ENCODE results near the gene LYPD5.
"Not testable (repeated sequence)": the region's sequence is repeated elsewhere in the genome, so short reads cannot be mapped to it uniquely, and the experiment has no call there.

Gene LYPD5

DNA sequence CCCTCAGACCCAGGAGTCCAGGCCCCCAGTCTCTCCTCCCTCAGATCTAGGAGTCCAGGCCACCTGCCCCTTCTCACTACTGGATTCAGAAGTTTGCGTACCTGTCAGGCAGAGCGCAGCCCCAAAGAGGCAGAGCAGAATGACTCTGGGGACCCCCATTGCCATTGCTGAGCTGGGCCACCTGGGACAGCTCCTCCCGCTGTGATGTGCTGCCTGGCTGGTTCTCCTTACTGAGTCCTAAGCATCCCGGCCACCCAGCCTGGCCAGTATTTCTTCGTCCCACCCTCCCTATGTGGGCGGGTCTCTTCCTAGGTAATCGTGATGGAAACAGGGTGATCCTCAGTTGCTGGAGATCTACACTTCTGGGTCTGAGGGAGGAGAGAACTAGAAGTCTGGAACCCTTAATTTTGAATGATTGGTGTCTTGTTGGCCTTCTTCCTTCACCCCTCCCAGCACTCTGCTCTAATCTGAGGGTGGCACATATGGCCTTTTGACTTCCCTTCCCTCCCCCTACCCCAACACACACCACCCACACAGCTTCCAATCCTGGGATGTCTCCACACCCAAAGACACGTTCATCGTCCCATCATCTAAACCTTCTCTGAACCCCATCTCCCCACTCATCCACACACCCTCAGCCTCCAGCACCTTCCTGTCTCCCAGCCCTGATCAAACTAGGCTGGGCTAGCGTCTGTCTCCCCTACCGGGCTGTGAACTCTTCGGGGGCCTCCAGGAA is at the start of gene LYPD5:
Gene LYPD5, minus strand, starts transcription at position 232 of the 736 bp plus-strand sequence. Its CDS starts 67 bp downstream, at position 165.
- Mint-ChIP-seq H3K4me3 (no peak within 1 kb of the TSS), H3K9me3 (no peaks in the 10 kb centered on the region), H3K4me1 (peaks cover 16% of the 10 kb centered on the region), H3K36me3 (no peaks in the 10 kb centered on the region), H3K27ac (peak within 1 kb of the TSS; percentile 10)
- ATAC-seq (no peak), DNase-seq (ENCODE audit: low spot score in 2 of 2) (no peak)

DNA sequence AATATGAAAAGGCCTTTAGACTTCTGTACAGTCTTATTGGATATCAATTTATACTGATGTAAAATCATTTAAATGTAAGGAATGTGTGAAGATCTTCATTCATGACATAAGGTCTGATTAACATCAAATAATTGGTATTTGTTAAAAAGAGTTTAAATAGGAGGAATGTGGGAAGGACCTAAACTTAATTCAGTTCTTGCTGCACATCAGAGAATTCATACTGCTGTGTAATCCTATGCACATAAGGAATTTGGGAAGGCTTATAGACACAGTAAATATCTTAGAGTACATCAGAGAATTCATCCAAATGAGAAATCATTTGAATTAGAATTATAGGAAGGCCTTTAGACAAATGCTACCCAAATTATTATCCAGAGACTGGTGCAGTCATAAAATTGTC is 46.6 kb upstream of the LYPD5 start:
- Mint-ChIP-seq H3K4me3 (no peak overlapping the region), H3K4me1 (no peaks in the 10 kb centered on the region), H3K36me3 (peaks cover 15% of the 10 kb centered on the region), H3K9me3 (peaks cover 32% of the 10 kb centered on the region), H3K27ac (no peak overlapping the region)
- DNase-seq (ENCODE audit: low spot score in 2 of 2): no peak
- no peak for ATAC-seq

DNA sequence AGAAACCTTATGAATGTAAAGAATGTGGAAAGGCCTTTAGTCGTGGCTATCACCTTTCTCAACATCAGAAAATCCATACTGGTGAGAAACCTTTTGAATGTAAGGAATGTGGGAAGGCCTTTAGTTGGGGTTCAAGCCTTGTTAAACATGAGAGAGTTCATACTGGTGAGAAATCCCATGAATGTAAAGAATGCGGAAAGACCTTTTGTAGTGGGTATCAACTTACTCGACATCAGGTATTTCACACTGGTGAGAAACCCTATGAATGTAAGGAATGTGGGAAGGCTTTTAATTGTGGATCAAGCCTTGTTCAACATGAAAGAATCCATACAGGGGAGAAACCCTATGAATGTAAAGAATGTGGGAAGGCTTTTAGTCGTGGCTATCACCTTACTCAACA is 45.6 kb upstream of the LYPD5 start:
- H3K27ac Mint-ChIP-seq: no peak overlapping the region
- DNase-seq (ENCODE audit: low spot score in 2 of 2) (no peak), ATAC-seq (no peak)
- peaks cover 32% of the 10 kb centered on the region for H3K9me3 Mint-ChIP-seq
- H3K4me1 Mint-ChIP-seq: no peaks in the 10 kb centered on the region
- no peak overlapping the region for H3K4me3 Mint-ChIP-seq
- H3K36me3 Mint-ChIP-seq: peaks cover 22% of the 10 kb centered on the region

DNA sequence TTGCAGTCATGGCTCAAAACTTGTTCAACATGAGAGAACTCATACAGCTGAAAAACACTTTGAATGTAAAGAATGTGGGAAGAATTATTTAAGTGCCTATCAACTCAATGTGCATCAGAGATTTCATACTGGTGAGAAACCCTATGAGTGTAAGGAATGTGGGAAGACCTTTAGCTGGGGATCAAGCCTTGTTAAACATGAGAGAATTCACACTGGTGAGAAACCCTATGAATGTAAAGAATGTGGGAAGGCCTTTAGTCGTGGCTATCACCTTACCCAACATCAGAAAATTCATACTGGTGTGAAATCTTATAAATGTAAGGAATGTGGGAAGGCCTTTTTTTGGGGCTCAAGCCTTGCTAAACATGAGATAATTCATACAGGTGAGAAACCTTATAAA is 45.0 kb upstream of the LYPD5 start:
- ATAC-seq (no peak), DNase-seq (ENCODE audit: low spot score in 2 of 2) (no peak)
- no peak overlapping the region for H3K27ac Mint-ChIP-seq
- no peaks in the 10 kb centered on the region for H3K4me1 Mint-ChIP-seq
- peaks cover 30% of the 10 kb centered on the region for H3K9me3 Mint-ChIP-seq
- no peak overlapping the region for H3K4me3 Mint-ChIP-seq
- H3K36me3 Mint-ChIP-seq: peaks cover 23% of the 10 kb centered on the region

GRCh38 chr19:43842007-43842406 is 39.8 kb upstream of the LYPD5 start:
- Mint-ChIP-seq H3K27ac (no peak overlapping the region), H3K4me1 (no peaks in the 10 kb centered on the region), H3K9me3 (peaks cover 38% of the 10 kb centered on the region), H3K36me3 (peaks cover 75% of the 10 kb centered on the region), H3K4me3 (no peak overlapping the region)
- DNase-seq (ENCODE audit: low spot score in 2 of 2): no peak
- no peak for ATAC-seq

GRCh38 chr19:43839139-43839538 is 36.9 kb upstream of the LYPD5 start:
- ATAC-seq (no peak), DNase-seq (ENCODE audit: low spot score in 2 of 2) (no peak)
- Mint-ChIP-seq H3K36me3 (peaks cover 86% of the 10 kb centered on the region), H3K27ac (no peak overlapping the region), H3K4me3 (no peak overlapping the region), H3K9me3 (peaks cover 33% of the 10 kb centered on the region), H3K4me1 (no peaks in the 10 kb centered on the region)

DNA sequence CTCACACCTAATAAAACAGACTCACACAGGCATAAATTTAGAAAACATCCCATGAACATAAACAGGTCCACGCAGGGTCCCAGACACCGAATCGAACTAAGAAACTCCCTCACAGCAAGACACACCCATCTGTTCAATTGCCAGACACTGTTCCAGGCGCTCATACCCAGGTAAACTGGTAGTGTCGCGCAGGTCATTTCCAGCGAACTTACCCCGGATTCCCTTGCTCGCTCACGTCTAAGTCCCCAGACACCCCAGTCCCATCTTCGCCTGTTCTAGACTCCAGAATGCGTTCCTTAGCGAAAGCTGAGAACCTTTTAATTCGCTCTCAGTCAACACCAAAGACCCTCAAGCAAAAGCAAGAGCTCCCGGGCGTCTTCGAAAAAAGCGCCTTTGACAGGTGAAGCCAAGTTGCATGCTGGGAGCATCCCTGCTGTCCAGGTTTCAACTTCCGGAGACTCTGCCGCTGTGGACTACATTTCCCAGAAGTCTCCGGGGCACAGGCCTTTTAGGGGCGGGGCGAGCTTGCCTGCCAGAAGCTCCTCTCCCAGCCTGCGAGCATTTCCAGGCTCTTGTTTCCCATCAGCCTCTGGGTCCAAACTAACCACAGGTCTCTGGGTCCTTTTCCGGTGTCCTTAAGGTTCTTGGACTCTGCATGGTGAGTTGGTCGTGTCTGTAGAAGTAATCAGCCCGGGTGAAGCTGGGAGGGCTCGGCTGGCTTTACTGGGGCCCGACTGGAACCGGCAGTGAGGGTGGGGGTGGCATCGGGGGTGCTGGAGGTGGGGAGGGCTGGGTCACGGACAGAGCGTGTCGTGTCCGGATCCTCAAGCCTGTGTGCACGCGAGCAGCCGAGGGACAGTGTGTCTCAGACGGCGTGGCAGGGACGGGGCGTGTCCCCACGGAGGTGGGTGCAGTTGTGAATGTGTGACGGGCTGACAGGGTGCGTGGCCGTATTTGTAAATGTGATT is 24.8 kb upstream of the LYPD5 start, which contains the start of gene ZNF283:
Gene ZNF283, plus strand, starts transcription at position 535 of the 968 bp plus-strand sequence. CDS start 6,184 bp downstream, outside the sequence.
- H3K27ac Mint-ChIP-seq: peak within 1 kb of the TSS; percentile 83
- peaks cover 4% of the 10 kb centered on the region for H3K9me3 Mint-ChIP-seq
- DNase-seq (ENCODE audit: low spot score in 2 of 2) (peak; percentile 70 to 91), ATAC-seq (peak; percentile 98)
- peak within 1 kb of the TSS; percentile 85 for H3K4me3 Mint-ChIP-seq
- peaks cover 19% of the 10 kb centered on the region for H3K4me1 Mint-ChIP-seq
- peaks cover 30% of the 10 kb centered on the region for H3K36me3 Mint-ChIP-seq

DNA sequence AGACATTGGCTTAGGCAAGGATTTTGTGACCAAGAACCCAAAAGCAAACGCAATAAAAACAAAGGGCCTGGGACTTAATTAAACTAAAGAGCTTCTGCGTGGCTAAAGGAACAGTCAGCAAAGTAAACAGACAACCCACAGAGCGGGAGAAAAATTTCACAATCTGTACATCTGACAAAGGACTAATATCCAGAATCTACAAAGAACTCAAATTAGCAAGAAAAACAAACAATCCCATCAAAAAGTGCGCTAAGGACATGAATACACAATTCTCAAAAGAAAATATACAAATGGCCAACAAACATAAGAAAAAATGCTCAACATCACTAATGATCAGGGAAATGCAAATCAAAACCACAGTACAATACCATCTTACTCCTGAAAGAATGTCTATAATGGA is 22.3 kb upstream of the LYPD5 start:
- not testable (repeated sequence) for H3K36me3 Mint-ChIP-seq, H3K9me3 Mint-ChIP-seq

GRCh38 chr19:43823856-43824255 is 21.6 kb upstream of the LYPD5 start:
- H3K27ac Mint-ChIP-seq; H3K36me3 Mint-ChIP-seq; H3K4me3 Mint-ChIP-seq; DNase-seq (ENCODE audit: low spot score in 2 of 2); ATAC-seq; H3K9me3 Mint-ChIP-seq: not testable (repeated sequence)
- H3K4me1 Mint-ChIP-seq: peaks cover 29% of the 10 kb centered on the region

More for the DNA sequence above, 22.3 kb upstream of the LYPD5 start:
- DNase-seq (ENCODE audit: low spot score in 2 of 2); H3K4me3 Mint-ChIP-seq; ATAC-seq; H3K27ac Mint-ChIP-seq: not testable (repeated sequence)
- H3K4me1 Mint-ChIP-seq: peaks cover 29% of the 10 kb centered on the region

GRCh38 chr19:43820884-43821215 is 18.6 kb upstream of the LYPD5 start:
- H3K4me1 Mint-ChIP-seq: peaks cover 11% of the 10 kb centered on the region
- ATAC-seq (peak; percentile 68), DNase-seq (ENCODE audit: low spot score in 2 of 2) (no peak)
- no peaks in the 10 kb centered on the region for H3K9me3 Mint-ChIP-seq
- H3K4me3 Mint-ChIP-seq: peak overlapping the region; percentile 76
- H3K27ac Mint-ChIP-seq: no peak overlapping the region
- no peaks in the 10 kb centered on the region for H3K36me3 Mint-ChIP-seq

- peak; percentile 58 for ATAC-seq
- peak overlapping the region; percentile 51 for H3K27ac Mint-ChIP-seq
- H3K4me1 Mint-ChIP-seq: peaks cover 11% of the 10 kb centered on the region
These were observed 18.0 kb upstream of the LYPD5 start for GRCh38 chr19:43820098-43820883.

GRCh38 chr19:43818500-43818899 is 16.3 kb upstream of the LYPD5 start:
- no peak for ATAC-seq
- DNase-seq (ENCODE audit: low spot score in 2 of 2): no peak
- H3K4me1 Mint-ChIP-seq: peaks cover 11% of the 10 kb centered on the region
- H3K36me3 Mint-ChIP-seq: no peaks in the 10 kb centered on the region
- no peaks in the 10 kb centered on the region for H3K9me3 Mint-ChIP-seq
- no peak overlapping the region for H3K4me3 Mint-ChIP-seq
- no peak overlapping the region for H3K27ac Mint-ChIP-seq

More at GRCh38 chr19:43820098-43820883, 18.0 kb upstream of the LYPD5 start:
- Mint-ChIP-seq H3K9me3 (no peaks in the 10 kb centered on the region), H3K36me3 (no peaks in the 10 kb centered on the region), H3K4me3 (peak overlapping the region; percentile 76)
- DNase-seq (ENCODE audit: low spot score in 2 of 2): no peak

DNA sequence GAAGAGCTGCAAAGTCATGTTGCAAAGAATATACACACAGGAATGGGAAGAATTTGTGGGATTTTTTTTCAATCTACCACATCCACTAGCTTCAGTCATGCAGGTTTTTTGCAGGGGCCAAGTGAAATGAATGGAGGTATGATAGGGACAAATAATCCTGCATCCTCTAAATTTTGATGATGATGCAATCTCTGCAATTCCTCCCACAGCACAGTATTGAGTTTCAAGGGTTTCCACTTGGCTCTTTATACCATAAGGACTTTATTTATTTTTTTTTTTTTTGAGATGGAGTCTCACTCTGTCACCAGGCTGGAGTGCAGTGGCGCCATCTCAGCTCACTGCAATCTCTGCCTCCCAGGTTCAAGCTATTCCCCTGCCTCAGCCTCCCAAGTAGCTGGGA is 15.2 kb upstream of the LYPD5 start:
- H3K27ac Mint-ChIP-seq; H3K4me3 Mint-ChIP-seq; H3K36me3 Mint-ChIP-seq; DNase-seq (ENCODE audit: low spot score in 2 of 2); ATAC-seq; H3K9me3 Mint-ChIP-seq: not testable (repeated sequence)
- peaks cover 18% of the 10 kb centered on the region for H3K4me1 Mint-ChIP-seq

DNA sequence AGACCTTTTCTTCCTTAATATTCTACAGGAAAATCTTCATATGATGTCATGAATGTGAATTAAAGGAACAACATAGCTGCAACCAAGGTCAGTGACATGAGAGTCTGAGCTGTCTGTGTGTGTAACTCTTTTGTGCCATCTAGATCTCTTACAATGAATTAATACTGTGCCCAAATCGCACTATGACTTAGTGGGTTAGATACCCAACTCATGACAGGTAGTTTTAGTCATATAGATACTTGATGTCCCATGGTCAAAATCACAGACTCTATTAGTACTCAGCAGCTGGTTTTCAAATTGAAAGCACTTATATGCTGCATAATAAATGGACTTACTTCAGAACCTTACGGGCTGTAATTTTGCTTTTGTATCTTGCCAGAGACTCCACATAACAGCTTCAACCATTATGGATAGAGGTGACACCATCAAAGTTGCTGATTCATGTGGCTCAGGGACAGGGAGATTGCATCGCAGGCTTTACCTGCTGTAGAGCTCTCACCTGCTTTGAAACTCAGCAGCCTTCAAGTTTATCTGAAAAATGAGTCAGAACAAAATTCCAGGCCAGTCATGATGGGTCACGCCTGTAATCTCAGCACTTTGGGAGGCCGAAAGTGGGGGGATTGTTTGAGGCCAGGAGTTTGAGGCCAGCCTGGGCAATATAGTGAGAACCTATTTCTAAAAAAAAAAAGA is 12.6 kb upstream of the LYPD5 start:
- Mint-ChIP-seq H3K27ac (no peak overlapping the region), H3K9me3 (no peaks in the 10 kb centered on the region), H3K4me3 (no peak overlapping the region), H3K36me3 (no peaks in the 10 kb centered on the region), H3K4me1 (peaks cover 13% of the 10 kb centered on the region)
- peak; percentile 73 for ATAC-seq
- no peak for DNase-seq (ENCODE audit: low spot score in 2 of 2)
